CD4-positive, alpha-beta T cell treated with Interleukin-1 beta for 1 hour (primary cell): ENCODE measurements around the gene SFXN3.
A peak's percentile ranks its signal among the peaks of the same experiment; 100 is the strongest.

Experiments
- DNase-seq, 2 donors: peaks; one replicate each; pipeline ENCODE4 v3.0.0-alpha.2; 2020 to 2022

Gene SFXN3

GRCh38 chr10:101060951-101061623 is 30.1 kb downstream of the SFXN3 start:
- DNase-seq: peak; percentile 88 to 90

- no peak for DNase-seq
Observed at GRCh38 chr10:101061624-101062231, 30.7 kb downstream of the SFXN3 start, which contains the start of gene KAZALD1. Gene KAZALD1, plus strand, starts transcription at chr10:101061989. Its CDS starts 604 bp downstream, at chr10:101062593.

- peak; percentile 55 to 57 for DNase-seq
Observed at GRCh38 chr10:101062232-101063049, 31.4 kb downstream of the SFXN3 start.

- DNase-seq: no peak
Observed at GRCh38 chr10:101063050-101063525, 32.1 kb downstream of the SFXN3 start.

- DNase-seq: no peak
Observed at GRCh38 chr10:101063548-101064414, 32.7 kb downstream of the SFXN3 start.

GRCh38 chr10:101064415-101065030 is 33.5 kb downstream of the SFXN3 start:
- no peak for DNase-seq

GRCh38 chr10:101065481-101066145 is 34.6 kb downstream of the SFXN3 start:
- no peak for DNase-seq

- peak; percentile 52 to 56 for DNase-seq
Observed at GRCh38 chr10:101066146-101066895, 35.3 kb downstream of the SFXN3 start.

GRCh38 chr10:101066896-101067355 is 35.9 kb downstream of the SFXN3 start:
- DNase-seq: no peak

- peak; percentile 76 to 82 for DNase-seq
Observed at GRCh38 chr10:101067356-101068083, 36.5 kb downstream of the SFXN3 start.

- DNase-seq: no peak
Observed at GRCh38 chr10:101069441-101069840, 38.4 kb downstream of the SFXN3 start.

GRCh38 chr10:101070098-101070497 is 39.1 kb downstream of the SFXN3 start:
- DNase-seq: no peak

- DNase-seq: peak in 1 of 2 donors; percentile 82
Observed at GRCh38 chr10:101071267-101071884, 40.3 kb downstream of the SFXN3 start.

- no peak for DNase-seq
Observed at GRCh38 chr10:101071885-101072433, 40.9 kb downstream of the SFXN3 start.

- DNase-seq: no peak
Observed at GRCh38 chr10:101072923-101073322, 41.9 kb downstream of the SFXN3 start.

GRCh38 chr10:101073631-101074030 is 42.6 kb downstream of the SFXN3 start:
- DNase-seq: no peak

- no peak for DNase-seq
Observed at GRCh38 chr10:101075775-101076174, 44.7 kb downstream of the SFXN3 start.

GRCh38 chr10:101076630-101077029 is 45.6 kb downstream of the SFXN3 start:
- no peak for DNase-seq

- DNase-seq: no peak
Observed at GRCh38 chr10:101079874-101080273, 48.8 kb downstream of the SFXN3 start.
